H9 (cell line): ENCODE results near the gene NYAP2. TPM values are rescaled to one million over a fixed set of nuclear protein-coding genes. Genes with fewer than 3 reads are reported as not detected.

Experiments
- DNase-seq: peaks from one replicate; pipeline ENCODE4 v3.0.0-alpha.2; 2017
- H2AFZ ChIP-seq: one replicate; pipeline ENCODE4 v1.6.1; 2013; ENCODE audit warnings: mild to moderate bottlenecking, low read length, control low read depth, moderate library complexity
- H2AK5ac ChIP-seq: 2 replicates; pipeline ENCODE4 v1.6.1; 2013; ENCODE audit warnings: low read length, control low read depth, mixed read lengths; ENCODE audit not compliant: insufficient read length
- H2BK120ac ChIP-seq: one replicate; pipeline ENCODE4 v1.6.1; 2013; ENCODE audit warnings: low read depth, mild to moderate bottlenecking, low read length, control low read depth, inconsistent platforms; ENCODE audit not compliant: poor library complexity, severe bottlenecking
- H2BK12ac ChIP-seq: 2 replicates; pipeline ENCODE4 v1.6.1; 2013; ENCODE audit warnings: low read length, control low read depth, mixed read lengths, low read depth; ENCODE audit not compliant: insufficient read length
- H2BK15ac ChIP-seq: 2 replicates; pipeline ENCODE4 v1.6.1; 2013; ENCODE audit warnings: low read depth, low read length, control low read depth
- H2BK20ac ChIP-seq: one replicate; pipeline ENCODE4 v1.6.1; 2013; ENCODE audit warnings: low read depth, mild to moderate bottlenecking, low read length, control low read depth, inconsistent platforms; ENCODE audit not compliant: poor library complexity, severe bottlenecking
- H2BK5ac ChIP-seq: 2 replicates; pipeline ENCODE4 v1.6.1; 2013; ENCODE audit warnings: low read length, control low read depth, mixed read lengths; ENCODE audit not compliant: insufficient read length
- H3K14ac ChIP-seq: 2 replicates; pipeline ENCODE4 v1.6.1; 2013; ENCODE audit warnings: low read length, control low read depth; ENCODE audit not compliant: insufficient read depth
- H3K18ac ChIP-seq: 2 replicates; pipeline ENCODE4 v1.6.1; 2013; ENCODE audit warnings: low read depth, mild to moderate bottlenecking, mixed read lengths, low read length, control low read depth; ENCODE audit not compliant: insufficient read length
- H3K23ac ChIP-seq: 2 replicates; pipeline ENCODE4 v1.6.1; 2013; ENCODE audit warnings: low read length, control low read depth, mixed read lengths, low read depth; ENCODE audit not compliant: insufficient read length
- H3K23me2 ChIP-seq: 2 replicates; pipeline ENCODE4 v1.6.1; 2013; ENCODE audit warnings: low read depth, mild to moderate bottlenecking, mixed read lengths, low read length, control low read depth; ENCODE audit not compliant: insufficient read length, poor library complexity, severe bottlenecking
- H3K27ac ChIP-seq: 2 replicates; pipeline ENCODE4 v1.5.1; 2013; ENCODE audit warnings: low read length, control low read depth, mixed read lengths, low read depth; ENCODE audit not compliant: insufficient read length
- H3K27me3 ChIP-seq: 2 replicates; pipeline ENCODE4 v1.6.1; 2013; ENCODE audit warnings: low read length, control low read depth, inconsistent platforms; ENCODE audit not compliant: insufficient read depth
- H3K4ac ChIP-seq: 2 replicates; pipeline ENCODE4 v1.6.1; 2013; ENCODE audit warnings: low read depth, mild to moderate bottlenecking, control low read depth, inconsistent platforms, low read length, moderate library complexity
- H3K4me1 ChIP-seq: 2 replicates; pipeline ENCODE4 v1.6.1; 2013; ENCODE audit warnings: low read length, control low read depth, inconsistent platforms; ENCODE audit not compliant: insufficient read depth
- H3K4me2 ChIP-seq: 2 replicates; pipeline ENCODE4 v1.6.1; 2013; ENCODE audit warnings: low read length, control low read depth, mixed read lengths; ENCODE audit not compliant: insufficient read length, insufficient read depth
- H3K56ac ChIP-seq: 2 replicates; pipeline ENCODE4 v1.6.1; 2013; ENCODE audit warnings: low read depth, mild to moderate bottlenecking, mixed read lengths, low read length, control low read depth; ENCODE audit not compliant: insufficient read length
- H3K79me1 ChIP-seq: 2 replicates; pipeline ENCODE4 v1.6.1; 2013; ENCODE audit warnings: low read depth, mild to moderate bottlenecking, moderate library complexity, low read length, control low read depth, inconsistent platforms; ENCODE audit not compliant: insufficient read depth, poor library complexity, severe bottlenecking
- H3K79me2 ChIP-seq: 2 replicates; pipeline ENCODE4 v1.6.1; 2013; ENCODE audit warnings: low read length, control low read depth, inconsistent platforms; ENCODE audit not compliant: insufficient read depth
- H3K9ac ChIP-seq: 2 replicates; pipeline ENCODE4 v1.6.1; 2013; ENCODE audit warnings: low read length, control low read depth, mixed read lengths; ENCODE audit not compliant: insufficient read length; ENCODE audit errors: extremely low read depth
- H3K9me3 ChIP-seq: one replicate; pipeline ENCODE4 v1.6.1; 2013; ENCODE audit warnings: low read depth, low read length, inconsistent platforms; ENCODE audit not compliant: control insufficient read depth
- H3T11ph ChIP-seq: one replicate; pipeline ENCODE4 v1.6.1; 2013; ENCODE audit warnings: mild to moderate bottlenecking, low read length, control low read depth, inconsistent platforms
- H4K20me1 ChIP-seq: one replicate; pipeline ENCODE4 v1.6.1; 2013; ENCODE audit not compliant: control insufficient read depth, insufficient read length, insufficient read depth
- H4K5ac ChIP-seq: 2 replicates; pipeline ENCODE4 v1.6.1; 2013; ENCODE audit warnings: low read depth, mild to moderate bottlenecking, mixed read lengths, low read length, control low read depth; ENCODE audit not compliant: insufficient read length
- H4K8ac ChIP-seq: replicated peaks from 2 replicates; pipeline ENCODE4 v1.6.1; 2013; ENCODE audit warnings: low read length, control low read depth, mixed read lengths, low read depth; ENCODE audit not compliant: insufficient read length
- H4K91ac ChIP-seq: 2 replicates; pipeline ENCODE4 v1.6.1; 2013; ENCODE audit warnings: low read depth, mild to moderate bottlenecking, moderate library complexity, mixed read lengths, low read length, control low read depth; ENCODE audit not compliant: insufficient read length
- H3K27ac Mint-ChIP-seq, 3 experiments: 2 replicates in 2 of 3; 3 replicates in 1 of 3; pipeline ENCODE4 v1.8.0; 2020 to 2021; ENCODE audit warnings: mixed read lengths in 3 of 3, mild to moderate bottlenecking in 1 of 3, moderate library complexity in 1 of 3
- H3K27me3 Mint-ChIP-seq: 2 replicates; pipeline ENCODE4 v1.8.0; 2021; ENCODE audit warnings: low read depth, mild to moderate bottlenecking, moderate library complexity, mixed read lengths
- H3K36me3 Mint-ChIP-seq, 3 experiments: 2 replicates in 2 of 3; 3 replicates in 1 of 3; pipeline ENCODE4 v1.8.0; 2020 to 2021; ENCODE audit warnings: low read depth in 3 of 3, mixed read lengths in 3 of 3; ENCODE audit not compliant: insufficient read depth in 1 of 3
- H3K4me1 Mint-ChIP-seq, 2 experiments: 2 replicates each; pipeline ENCODE4 v1.8.0; 2020; ENCODE audit warnings: mixed read lengths in 2 of 2
- H3K4me3 Mint-ChIP-seq, 2 experiments: 2 replicates in 1 of 2; 3 replicates in 1 of 2; pipeline ENCODE4 v1.8.0; 2020 to 2021; ENCODE audit warnings: mild to moderate bottlenecking in 2 of 2, mixed read lengths in 2 of 2, moderate library complexity in 1 of 2
- H3K9me3 Mint-ChIP-seq, 2 experiments: 2 replicates in 1 of 2; 3 replicates in 1 of 2; pipeline ENCODE4 v1.8.0; 2020; ENCODE audit warnings: mild to moderate bottlenecking in 2 of 2, mixed read lengths in 2 of 2, moderate library complexity in 1 of 2
- WGBS: extraction: QIAGEN DNeasy Blood & Tissue Kit; methylation state at CpG from one replicate; pipeline ENCODE4 v1.1.7; 2013; ENCODE audit warnings: missing lambda C conversion rate, low lambda C conversion rate, mixed read lengths; ENCODE audit not compliant: insufficient read length; ENCODE audit errors: extremely low coverage; 5-methylcytosine and 5-hydroxymethylcytosine counted together
- total RNA-seq: library from RNA; stranded (reverse); gene quantifications from 2 replicates; pipeline ENCODE4 v1.2.1, GENCODE V29; 2021
- TF ChIP-seq, protein P1 (sequence below): fragments of 200-600 bp; sonication (generic); conservative IDR thresholded peaks from 3 replicates; pipeline ENCODE4 v1.8.0; 2021; ENCODE audit warnings: antibody characterized with exemption, mild to moderate bottlenecking

The NYAP2 gene
- total RNA-seq, 1 experiment from 2014 or later: not detected

- H3K27me3 ChIP-seq: no peaks in the 10 kb centered on the region
- no peak overlapping the region for H3K4me2 ChIP-seq
- no peaks in the 10 kb centered on the region for H3K9me3 ChIP-seq
- no peak overlapping the region for H4K8ac ChIP-seq
- H4K5ac ChIP-seq: no peak overlapping the region
- no peaks in the 10 kb centered on the region for H3K79me1 ChIP-seq
- no peak overlapping the region for H2BK5ac ChIP-seq
- H3K23ac ChIP-seq: no peak overlapping the region
- no peaks in the 10 kb centered on the region for H3K4me1 ChIP-seq
- Mint-ChIP-seq H3K9me3 (no peaks in the 10 kb centered on the region), H3K4me1 (no peaks in the 10 kb centered on the region), H3K4me3 (no peak overlapping the region), H3K27ac (no peak overlapping the region), H3K36me3 (no peaks in the 10 kb centered on the region), H3K27me3 (no peaks in the 10 kb centered on the region; the same call in 1 of the 2 replicates)
- H3K14ac ChIP-seq: no peak overlapping the region
- H4K20me1 ChIP-seq: no peaks in the 10 kb centered on the region
- no peak overlapping the region for H3K56ac ChIP-seq
- H3T11ph ChIP-seq: no peak overlapping the region
- H3K18ac ChIP-seq: no peak overlapping the region
- H3K79me2 ChIP-seq: no peaks in the 10 kb centered on the region
- H2AK5ac ChIP-seq: no peak overlapping the region
- H2AFZ ChIP-seq: no peak overlapping the region
- H3K4ac ChIP-seq: no peak overlapping the region
- TF ChIP-seq, protein P1, sequence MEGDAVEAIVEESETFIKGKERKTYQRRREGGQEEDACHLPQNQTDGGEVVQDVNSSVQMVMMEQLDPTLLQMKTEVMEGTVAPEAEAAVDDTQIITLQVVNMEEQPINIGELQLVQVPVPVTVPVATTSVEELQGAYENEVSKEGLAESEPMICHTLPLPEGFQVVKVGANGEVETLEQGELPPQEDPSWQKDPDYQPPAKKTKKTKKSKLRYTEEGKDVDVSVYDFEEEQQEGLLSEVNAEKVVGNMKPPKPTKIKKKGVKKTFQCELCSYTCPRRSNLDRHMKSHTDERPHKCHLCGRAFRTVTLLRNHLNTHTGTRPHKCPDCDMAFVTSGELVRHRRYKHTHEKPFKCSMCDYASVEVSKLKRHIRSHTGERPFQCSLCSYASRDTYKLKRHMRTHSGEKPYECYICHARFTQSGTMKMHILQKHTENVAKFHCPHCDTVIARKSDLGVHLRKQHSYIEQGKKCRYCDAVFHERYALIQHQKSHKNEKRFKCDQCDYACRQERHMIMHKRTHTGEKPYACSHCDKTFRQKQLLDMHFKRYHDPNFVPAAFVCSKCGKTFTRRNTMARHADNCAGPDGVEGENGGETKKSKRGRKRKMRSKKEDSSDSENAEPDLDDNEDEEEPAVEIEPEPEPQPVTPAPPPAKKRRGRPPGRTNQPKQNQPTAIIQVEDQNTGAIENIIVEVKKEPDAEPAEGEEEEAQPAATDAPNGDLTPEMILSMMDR: no peak
- no peak overlapping the region for H3K9ac ChIP-seq
- H3K23me2 ChIP-seq: no peaks in the 10 kb centered on the region
- no CpG with 5 or more reads among the region's 1 CpG for WGBS
- DNase-seq: no peak
- H2BK12ac ChIP-seq: no peak overlapping the region
- H3K27ac ChIP-seq: no peak overlapping the region
- no peak overlapping the region for H4K91ac ChIP-seq
- no peak overlapping the region for H2BK120ac ChIP-seq
- H2BK15ac ChIP-seq: no peak overlapping the region
- no peak overlapping the region for H2BK20ac ChIP-seq
Measured at GRCh38 chr2:225559072-225559415, 159.5 kb downstream of the NYAP2 start.
